Measurements from ENCODE around the gene TSC1. TPM values are rescaled to one million over a fixed set of nuclear protein-coding genes. Genes with fewer than 3 reads are reported as not detected.

Gene TSC1
- total RNA-seq, 1 donor from 2014 or later = 50.9 TPM

DNA sequence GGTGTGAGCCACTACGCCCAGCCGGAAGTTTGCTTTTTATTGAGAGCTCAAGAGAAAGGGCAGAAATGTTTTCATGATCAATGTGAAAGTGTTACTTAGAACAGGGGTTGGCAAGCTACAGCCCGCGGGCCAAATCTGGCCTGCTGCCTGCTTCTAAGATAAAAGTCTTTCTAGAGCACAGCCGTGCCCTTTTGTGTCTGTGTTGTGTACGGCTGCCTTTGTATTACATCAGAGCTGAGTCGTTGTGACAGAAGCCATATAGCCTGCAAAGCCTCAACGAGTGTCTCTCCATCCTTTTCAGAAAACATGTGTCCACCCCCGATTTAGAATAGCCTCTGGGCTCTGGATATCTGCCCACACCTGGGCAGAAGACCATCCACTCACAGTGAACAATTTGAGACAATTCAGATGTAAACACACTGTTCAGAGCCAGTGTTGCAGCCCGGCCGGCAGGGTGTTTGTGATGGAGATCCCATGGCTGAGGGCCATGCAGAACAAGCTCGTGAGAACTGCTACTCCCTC is 95.2 kb downstream of the TSC1 start:
- DNase-seq (ENCODE audit: low read depth, low spot score) = no peak
- H3K4me3 Mint-ChIP-seq = no peak overlapping the region
- no peaks in the 10 kb centered on the region for H3K36me3 Mint-ChIP-seq (ENCODE audit: low read depth)
- peaks cover 5% of the 10 kb centered on the region for H3K4me1 Mint-ChIP-seq
- no peaks in the 10 kb centered on the region for H3K9me3 Mint-ChIP-seq
- no peak overlapping the region for H3K27ac Mint-ChIP-seq (ENCODE audit: unreplicated experiment)
- no peaks in the 10 kb centered on the region for H3K27me3 Mint-ChIP-seq (ENCODE audit: low read depth)
- TF ChIP-seq, protein P1, sequence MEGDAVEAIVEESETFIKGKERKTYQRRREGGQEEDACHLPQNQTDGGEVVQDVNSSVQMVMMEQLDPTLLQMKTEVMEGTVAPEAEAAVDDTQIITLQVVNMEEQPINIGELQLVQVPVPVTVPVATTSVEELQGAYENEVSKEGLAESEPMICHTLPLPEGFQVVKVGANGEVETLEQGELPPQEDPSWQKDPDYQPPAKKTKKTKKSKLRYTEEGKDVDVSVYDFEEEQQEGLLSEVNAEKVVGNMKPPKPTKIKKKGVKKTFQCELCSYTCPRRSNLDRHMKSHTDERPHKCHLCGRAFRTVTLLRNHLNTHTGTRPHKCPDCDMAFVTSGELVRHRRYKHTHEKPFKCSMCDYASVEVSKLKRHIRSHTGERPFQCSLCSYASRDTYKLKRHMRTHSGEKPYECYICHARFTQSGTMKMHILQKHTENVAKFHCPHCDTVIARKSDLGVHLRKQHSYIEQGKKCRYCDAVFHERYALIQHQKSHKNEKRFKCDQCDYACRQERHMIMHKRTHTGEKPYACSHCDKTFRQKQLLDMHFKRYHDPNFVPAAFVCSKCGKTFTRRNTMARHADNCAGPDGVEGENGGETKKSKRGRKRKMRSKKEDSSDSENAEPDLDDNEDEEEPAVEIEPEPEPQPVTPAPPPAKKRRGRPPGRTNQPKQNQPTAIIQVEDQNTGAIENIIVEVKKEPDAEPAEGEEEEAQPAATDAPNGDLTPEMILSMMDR (conservative IDR thresholded peaks at IDR 0.05) = no peak

DNA sequence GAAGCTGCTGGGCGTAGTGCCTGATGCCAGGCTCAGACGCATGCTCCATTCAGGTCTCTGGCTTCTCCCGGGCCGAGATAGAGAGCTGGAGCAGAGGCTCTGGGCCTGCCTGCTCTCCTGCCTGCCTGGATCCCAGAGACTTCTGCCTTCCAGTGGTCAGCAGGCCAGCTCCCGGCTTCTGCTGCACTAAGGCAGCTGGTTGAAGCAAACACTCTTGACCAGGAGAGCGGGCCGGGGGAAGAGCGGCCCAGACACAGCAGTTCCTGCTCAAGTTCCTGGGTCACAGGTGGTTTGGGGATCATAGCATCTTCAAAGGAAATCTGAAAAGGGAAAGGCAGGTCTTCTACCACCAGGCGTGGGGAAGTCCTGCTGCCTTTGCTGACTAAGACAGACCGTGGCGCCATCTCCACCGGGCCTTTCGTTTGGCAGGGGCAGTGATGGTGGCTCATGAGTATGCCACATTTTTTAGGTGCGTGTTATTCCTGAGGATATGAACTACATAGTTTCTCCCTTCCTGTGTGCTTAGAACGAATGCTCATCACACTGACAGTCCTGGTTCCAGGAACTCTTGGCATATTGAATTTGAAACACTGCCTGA is 97.4 kb downstream of the TSC1 start:
- H3K4me3 Mint-ChIP-seq = no peak overlapping the region
- H3K27me3 Mint-ChIP-seq (ENCODE audit: low read depth) = no peaks in the 10 kb centered on the region
- no peak for DNase-seq (ENCODE audit: low read depth, low spot score)
- TF ChIP-seq, protein P1 (conservative IDR thresholded peaks at IDR 0.05) = no peak
- no peaks in the 10 kb centered on the region for H3K9me3 Mint-ChIP-seq
- H3K4me1 Mint-ChIP-seq = peaks cover 5% of the 10 kb centered on the region
- no peak overlapping the region for H3K27ac Mint-ChIP-seq (ENCODE audit: unreplicated experiment)
- no peaks in the 10 kb centered on the region for H3K36me3 Mint-ChIP-seq (ENCODE audit: low read depth)

DNA sequence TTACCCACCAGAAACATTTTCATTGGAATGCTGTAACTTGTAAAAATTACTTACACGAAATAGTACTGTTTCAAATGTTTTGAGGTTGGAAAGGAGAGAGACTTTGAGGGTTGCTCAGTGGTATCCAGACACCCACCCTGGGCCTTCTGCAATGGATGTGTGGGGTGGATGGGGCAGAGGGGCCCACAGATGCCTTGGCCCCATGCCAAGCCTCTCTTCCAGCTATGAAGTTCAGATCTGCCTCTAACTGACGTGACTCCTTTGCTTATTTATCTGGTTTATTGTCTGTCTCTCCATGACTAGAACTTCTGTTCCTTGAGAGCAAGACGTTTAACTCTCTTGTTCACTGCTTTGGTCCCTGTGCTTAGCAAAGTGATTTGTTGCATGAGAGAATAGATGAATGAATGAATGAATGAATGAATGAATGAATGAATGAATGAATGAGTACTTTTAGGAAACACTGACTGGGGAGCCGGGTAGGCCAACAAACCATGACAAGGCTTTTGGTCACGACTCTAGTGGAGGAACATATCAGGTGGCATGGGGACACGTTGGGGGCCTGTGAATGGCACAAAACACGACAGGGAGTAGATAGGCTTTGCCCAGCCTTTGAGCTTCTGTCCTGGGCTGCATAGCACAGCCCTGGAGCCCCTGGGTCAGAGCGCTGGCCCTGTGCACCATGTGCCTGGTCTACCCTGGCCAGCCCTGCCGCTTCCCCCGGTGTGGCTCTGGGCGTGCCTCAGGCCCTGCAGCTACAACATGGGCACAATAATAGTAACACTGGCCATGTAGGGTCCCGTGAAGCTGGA is 98.1 kb downstream of the TSC1 start:
- TF ChIP-seq, protein P1 (conservative IDR thresholded peaks at IDR 0.05) = no peak
- Mint-ChIP-seq H3K36me3 (ENCODE audit: low read depth) (no peaks in the 10 kb centered on the region), H3K4me3 (no peak overlapping the region), H3K9me3 (no peaks in the 10 kb centered on the region), H3K27ac (ENCODE audit: unreplicated experiment) (no peak overlapping the region), H3K27me3 (ENCODE audit: low read depth) (no peaks in the 10 kb centered on the region), H3K4me1 (peaks cover 5% of the 10 kb centered on the region)
- DNase-seq (ENCODE audit: low read depth, low spot score) = no peak

DNA sequence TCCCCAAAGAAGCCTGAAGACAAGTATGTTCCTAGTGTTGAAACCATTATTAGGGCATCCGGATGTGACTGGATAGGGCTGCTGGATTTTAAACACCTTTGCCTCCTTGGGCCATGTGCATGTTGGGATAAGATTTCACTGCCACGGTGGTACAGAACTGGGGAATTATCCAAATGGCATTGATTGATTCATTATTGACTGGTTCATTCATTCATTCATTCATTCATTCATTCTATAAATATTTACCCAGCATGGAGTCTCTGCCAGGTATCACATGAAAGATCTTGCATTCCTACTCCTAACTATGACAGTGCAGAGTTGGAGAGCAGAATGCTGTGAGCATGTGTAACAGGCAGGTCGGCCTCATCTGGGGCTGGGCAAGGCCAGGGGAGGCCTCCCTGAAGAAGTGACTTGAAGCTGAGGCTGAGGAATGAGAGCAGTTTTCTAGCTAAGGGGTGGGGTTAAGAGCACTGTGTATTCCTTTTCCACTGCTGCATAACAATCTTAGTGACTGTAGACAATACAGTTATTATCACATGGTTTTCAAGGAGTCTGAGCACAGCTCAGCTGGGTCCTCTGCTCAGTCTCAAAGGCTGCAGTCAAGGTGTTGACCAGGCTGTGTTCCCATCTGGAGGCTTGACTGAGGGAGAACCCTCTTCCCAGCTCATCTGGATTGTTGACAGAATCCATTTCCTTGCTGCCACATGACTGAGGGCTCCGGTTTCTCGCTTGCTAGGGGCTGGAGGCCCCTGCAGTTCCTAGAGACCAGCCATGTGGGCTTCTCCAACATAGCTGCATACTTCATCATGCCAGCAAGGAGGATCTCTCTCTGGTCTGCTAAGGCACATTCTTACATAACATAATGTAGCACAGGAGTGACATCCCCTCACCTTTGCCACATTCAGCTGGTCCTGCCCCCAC is 102.0 kb downstream of the TSC1 start:
- Mint-ChIP-seq H3K9me3 (no peaks in the 10 kb centered on the region), H3K4me1 (peaks cover 12% of the 10 kb centered on the region), H3K27ac (ENCODE audit: unreplicated experiment) (no peak overlapping the region), H3K4me3 (no peak overlapping the region), H3K36me3 (ENCODE audit: low read depth) (no peaks in the 10 kb centered on the region), H3K27me3 (ENCODE audit: low read depth) (peaks cover 18% of the 10 kb centered on the region)
- TF ChIP-seq, protein P1 (conservative IDR thresholded peaks at IDR 0.05) = no peak
- DNase-seq (ENCODE audit: low read depth, low spot score) = no peak

Small RNA genes lying within 50 kb of the gene (microRNA-seq; reads per million reads assigned to microRNA genes)
- gene MIR548AW = not detected

Other genes with a start within 250 kb of the TSC1 start
- 0.96 and 1.3 TPM in 2 replicates for gene AK8, start 66.3 kb downstream of the TSC1 start, total RNA-seq
- 3.6 and 4.1 TPM in 2 replicates for gene SPACA9, start 65.7 kb downstream of the TSC1 start, total RNA-seq
- gene GFI1B, start 34.1 kb upstream of the TSC1 start, total RNA-seq = not detected in 2 replicates
- gene GTF3C5, start 86.4 kb upstream of the TSC1 start, total RNA-seq = 105 and 108 TPM in 2 replicates
- 3.5 and 3.6 TPM in 2 replicates for gene CEL, start 117.4 kb upstream of the TSC1 start, total RNA-seq
- gene RALGDS, start 176.6 kb upstream of the TSC1 start, total RNA-seq = 72.4 and 73.8 TPM in 2 replicates
- gene GBGT1, start 219.3 kb upstream of the TSC1 start, total RNA-seq = 12.9 and 13.8 TPM in 2 replicates

Measured in neural crest cell (in vitro differentiated cells).